GM12873 (cell line): ENCODE data around the gene B3GALT4.
A peak's percentile ranks its signal among the peaks of the same experiment; 100 is the strongest.

Experiments used
- TF ChIP-seq, protein P1 (sequence below): IDR thresholded peaks from 2 replicates; pipeline ENCODE4 v1.5.1; 2012; ENCODE audit warnings: low read depth, mild to moderate bottlenecking, moderate library complexity, low read length, control low read depth; ENCODE audit not compliant: insufficient read depth; ENCODE audit errors: missing control alignments

Gene B3GALT4

DNA sequence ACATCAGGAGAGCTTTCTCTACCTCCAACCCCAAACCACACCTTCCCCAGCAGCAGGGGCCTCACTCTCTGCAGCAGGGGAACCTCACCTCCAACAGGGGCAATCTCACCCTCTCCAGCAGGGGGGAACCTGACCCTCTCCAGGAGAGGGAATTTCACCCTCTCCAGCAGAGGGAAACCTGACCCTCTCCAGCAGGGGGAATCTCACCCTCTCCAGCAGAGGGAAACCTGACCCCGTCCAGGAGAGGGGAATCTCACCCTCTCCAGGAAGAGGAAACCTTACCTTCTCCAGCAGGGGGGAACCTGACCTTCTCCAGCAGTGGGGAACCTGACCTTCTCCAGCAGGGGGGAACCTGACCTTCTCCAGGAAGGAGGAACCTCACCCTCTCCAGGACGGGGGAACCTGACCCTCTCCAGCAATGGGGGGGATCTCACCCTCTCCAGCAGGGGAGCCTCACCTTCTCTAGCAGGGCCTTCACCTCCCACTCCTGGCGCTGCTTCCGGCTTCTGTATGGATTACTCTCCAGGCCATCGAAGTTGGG lies 3.1 kb downstream of the B3GALT4 start:
- TF ChIP-seq, protein P1, sequence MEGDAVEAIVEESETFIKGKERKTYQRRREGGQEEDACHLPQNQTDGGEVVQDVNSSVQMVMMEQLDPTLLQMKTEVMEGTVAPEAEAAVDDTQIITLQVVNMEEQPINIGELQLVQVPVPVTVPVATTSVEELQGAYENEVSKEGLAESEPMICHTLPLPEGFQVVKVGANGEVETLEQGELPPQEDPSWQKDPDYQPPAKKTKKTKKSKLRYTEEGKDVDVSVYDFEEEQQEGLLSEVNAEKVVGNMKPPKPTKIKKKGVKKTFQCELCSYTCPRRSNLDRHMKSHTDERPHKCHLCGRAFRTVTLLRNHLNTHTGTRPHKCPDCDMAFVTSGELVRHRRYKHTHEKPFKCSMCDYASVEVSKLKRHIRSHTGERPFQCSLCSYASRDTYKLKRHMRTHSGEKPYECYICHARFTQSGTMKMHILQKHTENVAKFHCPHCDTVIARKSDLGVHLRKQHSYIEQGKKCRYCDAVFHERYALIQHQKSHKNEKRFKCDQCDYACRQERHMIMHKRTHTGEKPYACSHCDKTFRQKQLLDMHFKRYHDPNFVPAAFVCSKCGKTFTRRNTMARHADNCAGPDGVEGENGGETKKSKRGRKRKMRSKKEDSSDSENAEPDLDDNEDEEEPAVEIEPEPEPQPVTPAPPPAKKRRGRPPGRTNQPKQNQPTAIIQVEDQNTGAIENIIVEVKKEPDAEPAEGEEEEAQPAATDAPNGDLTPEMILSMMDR: peak; percentile 47

DNA sequence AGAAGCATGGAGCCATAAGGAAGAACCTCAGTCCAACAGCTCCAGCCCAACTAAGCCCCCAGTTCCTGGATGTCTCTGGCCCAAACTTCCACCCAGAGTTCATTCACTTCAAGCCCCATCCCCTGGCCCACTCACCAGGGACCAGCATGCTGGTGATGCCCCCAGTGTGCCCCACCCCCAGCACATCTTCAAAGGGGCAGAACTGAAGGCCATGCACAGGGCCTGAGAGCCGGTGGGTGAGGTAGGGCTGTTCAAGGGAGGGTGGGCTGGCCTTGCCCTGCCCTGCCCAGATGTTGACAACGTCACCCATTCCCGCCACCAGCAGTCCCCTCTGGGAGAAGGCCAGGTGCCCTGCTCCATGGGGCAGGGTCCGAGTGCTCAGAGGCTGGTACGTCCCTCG lies 3.6 kb downstream of the B3GALT4 start:
- TF ChIP-seq, protein P1: no peak

DNA sequence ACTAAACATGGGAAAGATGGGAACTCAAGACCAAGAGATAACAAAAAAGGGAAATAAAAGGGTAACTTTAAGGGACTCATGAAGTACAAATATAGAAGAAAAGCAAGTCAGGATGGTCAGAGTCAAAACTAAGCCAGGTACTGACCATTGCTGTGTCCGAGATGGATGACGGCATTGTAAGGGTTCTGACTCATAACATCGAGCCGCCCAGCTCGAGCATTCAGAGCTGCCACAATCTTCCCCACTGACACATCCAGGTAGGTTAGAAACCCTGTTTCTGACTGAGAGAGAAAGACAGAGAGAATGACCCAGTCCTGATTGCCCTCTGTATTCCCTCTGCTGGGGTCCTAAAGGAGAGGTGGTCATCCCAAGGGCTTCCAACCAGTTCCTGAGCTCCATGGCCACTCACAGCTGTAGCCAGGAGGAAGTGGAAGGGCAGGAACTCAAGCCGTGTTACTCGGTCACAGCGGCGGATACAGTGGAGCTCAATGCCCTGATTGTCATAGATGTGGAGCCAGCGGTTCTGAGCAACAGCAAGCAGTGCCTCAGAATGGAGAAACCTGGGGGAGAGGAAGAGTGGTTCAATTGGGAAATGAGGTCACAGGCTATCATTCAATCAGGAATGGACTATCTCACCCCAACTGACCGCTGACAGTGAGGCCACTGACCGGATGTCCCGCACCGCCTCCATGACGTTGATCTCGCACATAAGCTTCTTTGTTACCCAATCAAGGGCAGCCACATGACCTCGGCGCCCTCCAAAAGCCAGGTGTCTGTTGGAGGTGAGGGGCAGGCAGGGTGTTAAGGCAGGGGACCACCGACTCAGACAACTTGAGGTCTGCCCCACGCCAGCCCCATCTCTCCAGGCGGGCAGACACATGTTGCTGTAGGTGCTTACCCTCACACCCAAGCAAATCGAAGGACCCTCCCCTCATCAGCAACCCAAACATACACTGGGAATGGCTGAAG lies 10.3 kb downstream of the B3GALT4 start:
- TF ChIP-seq, protein P1: no peak

DNA sequence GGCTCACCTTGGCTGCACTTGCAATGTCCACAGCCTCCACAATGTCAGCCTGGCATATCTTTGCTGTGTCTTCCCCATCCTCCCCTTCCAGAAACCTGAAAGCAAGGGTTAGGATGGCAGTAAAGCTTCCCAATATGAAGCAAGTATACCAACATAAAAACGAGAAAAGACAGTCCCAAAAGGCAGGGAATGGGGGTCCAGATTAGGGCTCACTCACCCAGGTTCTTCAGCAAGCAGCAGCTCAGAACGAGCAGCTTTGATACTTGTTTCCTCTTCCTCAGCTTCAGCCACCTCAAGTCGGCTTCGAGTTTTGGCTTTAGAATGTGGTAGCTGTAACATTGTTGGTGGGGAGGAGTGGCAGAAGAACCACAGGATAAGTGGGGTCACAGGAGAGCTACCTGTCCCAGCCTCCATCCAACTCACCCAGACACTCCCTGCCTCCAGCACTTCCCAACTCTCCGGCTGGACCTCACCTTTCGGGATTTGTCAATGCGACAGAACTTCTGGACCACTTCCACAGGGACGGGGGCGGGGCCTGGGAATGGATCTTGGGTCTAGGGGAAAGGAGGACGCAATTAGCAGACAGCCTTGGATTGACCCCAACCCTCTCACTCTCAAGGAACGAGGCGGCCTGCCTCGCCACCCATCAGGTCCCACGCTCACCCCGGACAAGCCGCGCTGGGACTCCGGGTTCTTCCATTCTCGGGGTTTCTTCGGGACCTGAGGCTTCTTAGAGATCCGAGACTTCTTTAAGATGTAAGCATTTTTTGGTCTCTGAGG lies 11.4 kb downstream of the B3GALT4 start:
- TF ChIP-seq, protein P1: no peak

DNA sequence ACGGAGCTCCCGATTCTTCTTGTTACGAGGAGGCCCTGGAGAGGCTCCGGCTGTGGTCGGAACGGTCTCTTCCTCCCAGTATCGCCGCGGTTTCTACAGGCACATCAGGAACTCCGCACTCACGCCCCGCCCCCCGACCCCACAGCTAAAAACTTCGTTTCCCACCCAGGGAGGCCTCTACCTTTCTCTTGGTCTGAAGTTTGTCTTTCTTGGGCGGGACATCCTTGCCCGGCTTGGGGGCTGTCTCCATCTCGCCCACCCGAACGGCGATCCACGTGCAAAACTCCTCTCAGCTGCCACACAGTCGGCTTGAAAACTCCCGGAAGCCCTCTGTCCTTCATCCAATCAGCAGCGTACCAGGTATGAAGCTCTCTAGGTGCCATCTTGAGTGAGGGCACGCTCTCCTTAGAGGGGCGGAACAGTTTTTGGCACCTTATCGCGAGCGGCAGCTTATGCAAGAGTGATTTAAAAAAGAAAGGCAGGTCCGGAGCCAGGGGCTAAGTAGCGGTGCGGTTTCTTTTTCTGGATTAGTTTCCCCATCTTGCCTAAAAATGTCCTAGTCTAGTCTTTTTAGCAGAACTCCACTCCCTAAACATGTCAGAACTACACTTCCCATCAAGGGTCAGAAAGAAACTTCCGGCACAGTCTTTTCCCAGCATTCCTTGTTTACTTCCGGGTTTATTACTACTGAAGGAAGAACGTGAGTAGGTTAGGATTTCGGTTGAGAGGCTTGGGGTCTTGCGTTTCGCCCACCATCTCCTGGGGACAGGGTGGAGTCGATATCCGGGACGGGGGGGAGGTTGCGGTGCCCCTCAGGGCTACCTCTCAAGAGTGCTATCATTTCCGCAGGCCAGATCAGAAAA lies 12.2 kb downstream of the B3GALT4 start, which contains the start of the genes PFDN6 and WDR46:
Gene PFDN6, plus strand, starts transcription at position 681 of the 863 bp plus-strand sequence. CDS start 256 bp downstream, outside the sequence.
Gene WDR46, minus strand, starts transcription at position 319 of the 863 bp plus-strand sequence. Its CDS starts 69 bp downstream, at position 250.
- TF ChIP-seq, protein P1: no peak

DNA sequence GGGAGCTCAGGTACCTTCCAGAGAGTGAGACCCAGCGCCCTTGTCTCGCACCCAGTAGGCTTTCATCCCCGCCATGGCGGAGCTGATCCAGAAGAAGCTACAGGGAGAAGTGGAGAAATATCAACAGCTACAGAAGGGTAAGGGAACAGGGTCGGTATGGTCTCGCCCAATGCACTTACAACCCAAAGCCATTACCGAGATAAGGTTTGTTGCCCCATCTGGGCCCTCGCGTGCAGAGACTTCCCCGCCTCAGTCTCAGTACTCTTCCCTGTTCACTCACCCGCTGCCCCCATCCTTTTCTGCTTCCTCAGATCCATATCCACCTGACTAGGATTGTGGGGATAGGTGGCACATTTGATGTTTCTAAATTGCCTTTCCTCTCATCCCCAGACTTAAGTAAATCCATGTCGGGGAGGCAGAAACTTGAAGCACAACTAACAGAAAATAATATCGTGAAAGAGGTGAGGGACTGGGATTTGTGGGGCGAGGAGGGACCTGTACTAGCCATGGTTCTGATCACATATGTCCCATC lies 12.9 kb downstream of the B3GALT4 start:
- TF ChIP-seq, protein P1: no peak
